Caco-2 (cell line): Measurements from ENCODE around the gene LMBR1. TPM values are rescaled to one million over a fixed set of nuclear protein-coding genes. Genes with fewer than 3 reads are reported as not detected.

Experiments used
- BruUV-seq: library from RNA; stranded (reverse); fragments of 400-500 nt; replicated peaks from 2 replicates; lab custom pipeline; 2021; lab: Mats Ljungman, UMichigan
- CTCF ChIA-PET: fragments of 300-600 bp; sonication (Branson Sonifier 250); formaldehyde crosslinking; loops from one replicate; lab custom pipeline; 2022; ENCODE audit warnings: antibody characterized with exemption; lab: Charles Lee
- POLR2A ChIA-PET: fragments of 300-600 bp; sonication (Branson Sonifier 250); formaldehyde crosslinking; loops from one replicate; lab custom pipeline; 2022; ENCODE audit warnings: antibody characterized with exemption; lab: Charles Lee
- DNase-seq, 2 experiments: peaks; one replicate each; pipeline versions ENCODE4 v3.0.0 to v3.0.0-alpha.2; 2020 to 2022
- H3K27me3 ChIP-seq: replicated peaks from 2 replicates; pipeline ENCODE4 v1.6.0; 2011; ENCODE audit warnings: low read length; ENCODE audit not compliant: control insufficient read depth, insufficient read depth
- H3K36me3 ChIP-seq: 2 replicates; pipeline ENCODE4 v1.5.1; 2011; ENCODE audit warnings: low read length; ENCODE audit not compliant: control insufficient read depth, insufficient read depth
- H3K4me1 ChIP-seq: fragments of 250-450 bp; sonication (Bioruptor Pico); 2 replicates; pipeline ENCODE4 v1.5.1; 2020; ENCODE audit warnings: mild to moderate bottlenecking
- H3K4me3 ChIP-seq: 2 replicates; pipeline ENCODE4 v1.5.1; 2011; ENCODE audit warnings: low read depth, mild to moderate bottlenecking, control low read depth, low read length
- H3K9me3 ChIP-seq: fragments of 250-450 bp; sonication (Bioruptor Pico); 2 replicates; pipeline ENCODE4 v1.5.1; 2020; ENCODE audit warnings: mild to moderate bottlenecking, moderate library complexity
- H3K27ac Mint-ChIP-seq: one replicate; pipeline ENCODE4 v1.8.0; 2022; ENCODE audit warnings: mixed read lengths; ENCODE audit not compliant: unreplicated experiment
- H3K27me3 Mint-ChIP-seq: one replicate; pipeline ENCODE4 v1.8.0; 2022; ENCODE audit warnings: mixed read lengths; ENCODE audit not compliant: insufficient read depth, unreplicated experiment
- H3K36me3 Mint-ChIP-seq: one replicate; pipeline ENCODE4 v1.8.0; 2022; ENCODE audit warnings: mild to moderate bottlenecking, mixed read lengths; ENCODE audit not compliant: insufficient read depth, unreplicated experiment
- H3K4me1 Mint-ChIP-seq: one replicate; pipeline ENCODE4 v1.8.0; 2022; ENCODE audit warnings: low read depth, mixed read lengths; ENCODE audit not compliant: unreplicated experiment
- H3K4me3 Mint-ChIP-seq: one replicate; pipeline ENCODE4 v1.8.0; 2022; ENCODE audit warnings: mild to moderate bottlenecking, moderate library complexity, mixed read lengths; ENCODE audit not compliant: unreplicated experiment
- H3K9me3 Mint-ChIP-seq: one replicate; pipeline ENCODE4 v1.8.0; 2022; ENCODE audit warnings: mixed read lengths; ENCODE audit not compliant: unreplicated experiment
- intact Hi-C: fragments of 100-400 bp; cut with micrococcal nuclease; formaldehyde crosslinking; loops from one replicate; pipeline ENCODE4 v1.10.0; 2022; ENCODE audit not compliant: unreplicated experiment
- total RNA-seq: library from RNA; stranded (reverse); gene quantifications from 2 replicates; pipeline ENCODE4 v1.2.3, GENCODE V29; 2022
- TF ChIP-seq, protein P1 (sequence below), 2 experiments: fragments of 200-600 bp in 1 of 2; IDR thresholded peaks; 1 replicate in 1 of 2; 2 replicates in 1 of 2; pipeline versions ENCODE4 v1.5.1 to v1.8.0; 2011 to 2022; ENCODE audit warnings: antibody characterized with exemption in 1 of 2, control low read depth in 1 of 2, inconsistent platforms in 1 of 2, low read depth in 1 of 2, low read length in 1 of 2, mild to moderate bottlenecking in 1 of 2, moderate library complexity in 1 of 2; ENCODE audit not compliant: insufficient read depth in 1 of 2, severe bottlenecking in 1 of 2, unreplicated experiment in 1 of 2

Gene LMBR1
- total RNA-seq, 1 experiment from 2014 or later: 77.9 TPM

DNA sequence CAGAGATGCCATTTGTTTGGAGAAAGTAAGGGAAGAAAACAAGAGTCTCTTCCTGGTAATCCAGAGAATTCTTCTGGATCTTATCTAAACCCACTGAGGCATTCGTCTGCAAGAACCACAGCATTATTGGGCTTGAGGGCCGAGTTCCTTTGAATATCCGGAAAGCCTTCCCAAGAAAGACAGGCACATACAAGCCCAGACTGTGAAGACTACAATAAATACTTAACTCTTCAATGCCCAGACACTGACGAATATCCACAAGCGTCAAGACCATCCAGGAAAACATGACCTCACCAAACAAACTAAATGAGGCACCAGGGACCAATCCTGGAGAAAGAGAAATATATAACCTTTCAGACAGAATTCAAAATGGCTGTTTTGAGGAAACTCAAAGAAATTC lies 153.4 kb downstream of the LMBR1 start:
- Mint-ChIP-seq H3K9me3 (peaks cover 8% of the 10 kb centered on the region), H3K27me3 (no peaks in the 10 kb centered on the region), H3K4me3 (no peak overlapping the region), H3K27ac (peak overlapping the region; percentile 13), H3K4me1 (peaks cover 15% of the 10 kb centered on the region), H3K36me3 (peaks cover 14% of the 10 kb centered on the region)
- TF ChIP-seq, protein P1, sequence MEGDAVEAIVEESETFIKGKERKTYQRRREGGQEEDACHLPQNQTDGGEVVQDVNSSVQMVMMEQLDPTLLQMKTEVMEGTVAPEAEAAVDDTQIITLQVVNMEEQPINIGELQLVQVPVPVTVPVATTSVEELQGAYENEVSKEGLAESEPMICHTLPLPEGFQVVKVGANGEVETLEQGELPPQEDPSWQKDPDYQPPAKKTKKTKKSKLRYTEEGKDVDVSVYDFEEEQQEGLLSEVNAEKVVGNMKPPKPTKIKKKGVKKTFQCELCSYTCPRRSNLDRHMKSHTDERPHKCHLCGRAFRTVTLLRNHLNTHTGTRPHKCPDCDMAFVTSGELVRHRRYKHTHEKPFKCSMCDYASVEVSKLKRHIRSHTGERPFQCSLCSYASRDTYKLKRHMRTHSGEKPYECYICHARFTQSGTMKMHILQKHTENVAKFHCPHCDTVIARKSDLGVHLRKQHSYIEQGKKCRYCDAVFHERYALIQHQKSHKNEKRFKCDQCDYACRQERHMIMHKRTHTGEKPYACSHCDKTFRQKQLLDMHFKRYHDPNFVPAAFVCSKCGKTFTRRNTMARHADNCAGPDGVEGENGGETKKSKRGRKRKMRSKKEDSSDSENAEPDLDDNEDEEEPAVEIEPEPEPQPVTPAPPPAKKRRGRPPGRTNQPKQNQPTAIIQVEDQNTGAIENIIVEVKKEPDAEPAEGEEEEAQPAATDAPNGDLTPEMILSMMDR (IDR thresholded peaks at IDR 0.05; ENCODE audit: insufficient read depth in 1 of 2, low read depth in 1 of 2, low read length in 1 of 2, severe bottlenecking in 1 of 2, unreplicated experiment in 1 of 2): no peak
- H3K27me3 ChIP-seq: no peaks in the 10 kb centered on the region
- no peaks in the 10 kb centered on the region for H3K4me1 ChIP-seq
- CTCF ChIA-PET: no interaction called here
- intact Hi-C loops: no loop called here
- DNase-seq: no peak
- POLR2A ChIA-PET: no interaction called here
- no peaks in the 10 kb centered on the region; the same call in 1 of the 2 replicates for H3K36me3 ChIP-seq
- no TSS peak for BruUV-seq
- H3K9me3 ChIP-seq: no peaks in the 10 kb centered on the region
- H3K4me3 ChIP-seq: no peak overlapping the region

DNA sequence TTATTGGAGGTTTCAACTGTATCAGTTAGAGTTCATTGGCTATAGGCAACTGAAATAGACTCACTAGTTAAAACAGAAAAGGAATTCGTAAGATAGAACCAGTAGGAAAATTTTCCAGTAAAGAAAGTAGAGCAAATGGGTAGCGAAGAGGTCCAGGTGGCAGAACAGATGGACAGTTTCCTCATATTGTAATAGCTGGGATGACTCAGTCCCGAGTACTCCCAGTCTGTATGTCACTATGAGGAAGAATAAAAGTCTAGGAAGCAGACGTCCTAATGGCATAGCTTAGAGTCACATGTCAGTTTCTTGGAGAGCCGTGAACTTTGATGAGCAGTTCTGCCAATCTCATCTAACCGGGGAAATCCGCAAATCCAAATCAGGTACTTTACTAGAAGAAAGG lies 157.1 kb downstream of the LMBR1 start:
- Mint-ChIP-seq H3K4me1 (peaks cover 18% of the 10 kb centered on the region), H3K36me3 (peaks cover 26% of the 10 kb centered on the region), H3K27me3 (no peaks in the 10 kb centered on the region), H3K4me3 (no peak overlapping the region), H3K9me3 (peaks cover 19% of the 10 kb centered on the region), H3K27ac (no peak overlapping the region)
- H3K4me3 ChIP-seq: no peak overlapping the region
- DNase-seq: no peak
- TF ChIP-seq, protein P1 (IDR thresholded peaks at IDR 0.05; ENCODE audit: insufficient read depth in 1 of 2, low read depth in 1 of 2, low read length in 1 of 2, severe bottlenecking in 1 of 2, unreplicated experiment in 1 of 2): no peak
- H3K4me1 ChIP-seq: no peaks in the 10 kb centered on the region
- ChIA-PET CTCF (no interaction called here), POLR2A (interaction anchor here (1.5 kb wide), 1 partner anchor 68 kb away, joined by 4 read pairs; no protein-coding TSS in a partner anchor)
- intact Hi-C loops: no loop called here
- H3K9me3 ChIP-seq: peaks cover 10% of the 10 kb centered on the region
- H3K36me3 ChIP-seq: no peaks in the 10 kb centered on the region; the same call in 1 of the 2 replicates
- H3K27me3 ChIP-seq: no peaks in the 10 kb centered on the region
- BruUV-seq: no TSS peak

DNA sequence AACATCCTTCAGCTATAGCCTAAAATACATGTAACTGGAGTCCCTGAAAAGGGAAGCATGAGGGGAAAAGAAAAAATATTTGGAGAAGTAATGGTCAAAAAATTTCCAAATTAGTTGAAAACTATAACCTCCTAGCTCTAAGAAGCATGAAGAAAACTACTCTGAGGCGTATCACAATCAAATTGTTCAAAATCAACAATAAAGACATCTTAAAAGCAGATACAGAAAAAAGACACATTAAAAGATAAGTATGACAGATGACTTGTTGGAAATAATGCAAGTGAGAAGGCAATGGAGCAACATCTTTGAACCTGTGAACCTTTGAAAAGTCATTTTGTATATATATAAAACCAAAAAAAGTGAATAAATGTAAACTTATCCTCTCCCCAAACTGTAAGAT lies 159.3 kb downstream of the LMBR1 start:
- no TSS peak for BruUV-seq
- no peak for DNase-seq
- Mint-ChIP-seq H3K27ac (no peak overlapping the region), H3K4me3 (no peak overlapping the region), H3K27me3 (no peaks in the 10 kb centered on the region), H3K9me3 (peaks cover 19% of the 10 kb centered on the region), H3K36me3 (peaks cover 38% of the 10 kb centered on the region), H3K4me1 (peaks cover 14% of the 10 kb centered on the region)
- Histone ChIP-seq H3K4me3 (no peak overlapping the region), H3K27me3 (no peaks in the 10 kb centered on the region), H3K36me3 (no peaks in the 10 kb centered on the region), H3K4me1 (no peaks in the 10 kb centered on the region), H3K9me3 (peaks cover 10% of the 10 kb centered on the region)
- TF ChIP-seq, protein P1 (IDR thresholded peaks at IDR 0.05; ENCODE audit: insufficient read depth in 1 of 2, low read depth in 1 of 2, low read length in 1 of 2, severe bottlenecking in 1 of 2, unreplicated experiment in 1 of 2): no peak
- POLR2A ChIA-PET: no interaction called here
- CTCF ChIA-PET: no interaction called here
- intact Hi-C loops: no loop called here
